ENCODE results near the gene MLNR. TPM values are rescaled to one million over a fixed set of nuclear protein-coding genes. Genes with fewer than 3 reads are reported as not detected.

The MLNR gene
- total RNA-seq, 1 donor from 2014 or later, result not detected

GRCh38 chr13:49254007-49254406 lies 33.9 kb downstream of the MLNR start:
- Histone ChIP-seq H3K4me1 (peaks cover 7% of the 10 kb centered on the region), H3K27ac (no peak overlapping the region), H3K27me3 (no peaks in the 10 kb centered on the region), H3K36me3 (peaks cover 31% of the 10 kb centered on the region), H3K9me3 (no peaks in the 10 kb centered on the region), H3K4me3 (no peak overlapping the region)
- no peak for TF ChIP-seq CTCF (IDR thresholded peaks at IDR 0.05)
- no peak for DNase-seq
- intact Hi-C loops (cut with DNase I), result no loop called here
- no peak for ATAC-seq

- Histone ChIP-seq H3K27ac (no peak overlapping the region), H3K4me1 (no peaks in the 10 kb centered on the region), H3K9me3 (no peaks in the 10 kb centered on the region), H3K27me3 (no peaks in the 10 kb centered on the region), H3K4me3 (no peak overlapping the region), H3K36me3 (peaks cover 56% of the 10 kb centered on the region)
- ATAC-seq (no peak), DNase-seq (no peak)
- intact Hi-C loops (cut with DNase I), result no loop called here
- no peak for TF ChIP-seq CTCF (IDR thresholded peaks at IDR 0.05)
Measured at GRCh38 chr13:49256841-49257240, 36.7 kb downstream of the MLNR start.

GRCh38 chr13:49258089-49258796 lies 38.1 kb downstream of the MLNR start:
- ATAC-seq (no peak), DNase-seq (no peak)
- Histone ChIP-seq H3K9me3 (no peaks in the 10 kb centered on the region), H3K27ac (peak overlapping the region; percentile 59), H3K4me1 (no peaks in the 10 kb centered on the region), H3K36me3 (peaks cover 63% of the 10 kb centered on the region), H3K4me3 (peak overlapping the region; percentile 41), H3K27me3 (no peaks in the 10 kb centered on the region)
- intact Hi-C loops (cut with DNase I), result no loop called here
- no peak for TF ChIP-seq CTCF (IDR thresholded peaks at IDR 0.05)

- TF ChIP-seq CTCF (IDR thresholded peaks at IDR 0.05), result no peak
- Histone ChIP-seq H3K36me3 (peaks cover 62% of the 10 kb centered on the region), H3K27ac (no peak overlapping the region), H3K4me1 (no peaks in the 10 kb centered on the region), H3K9me3 (no peaks in the 10 kb centered on the region), H3K27me3 (no peaks in the 10 kb centered on the region), H3K4me3 (no peak overlapping the region)
- intact Hi-C loops (cut with DNase I), result no loop called here
- ATAC-seq (no peak), DNase-seq (no peak)
Measured at GRCh38 chr13:49259586-49259985, 39.4 kb downstream of the MLNR start.

GRCh38 chr13:49262634-49263033 lies 42.5 kb downstream of the MLNR start:
- Histone ChIP-seq H3K36me3 (peaks cover 33% of the 10 kb centered on the region), H3K27me3 (no peaks in the 10 kb centered on the region), H3K9me3 (no peaks in the 10 kb centered on the region), H3K4me3 (no peak overlapping the region), H3K27ac (no peak overlapping the region), H3K4me1 (no peaks in the 10 kb centered on the region)
- DNase-seq, result no peak
- intact Hi-C loops (cut with DNase I), result no loop called here
- ATAC-seq, result no peak
- TF ChIP-seq CTCF (IDR thresholded peaks at IDR 0.05), result no peak

- Histone ChIP-seq H3K27me3 (no peaks in the 10 kb centered on the region), H3K27ac (no peak overlapping the region), H3K4me1 (no peaks in the 10 kb centered on the region), H3K4me3 (no peak overlapping the region), H3K9me3 (no peaks in the 10 kb centered on the region), H3K36me3 (peaks cover 21% of the 10 kb centered on the region)
- TF ChIP-seq CTCF (IDR thresholded peaks at IDR 0.05), result no peak
- no peak for DNase-seq
- intact Hi-C loops (cut with DNase I), result no loop called here
- ATAC-seq, result no peak
Measured at GRCh38 chr13:49265822-49266221, 45.7 kb downstream of the MLNR start.

Data from upper lobe of right lung (tissue), 1 donor.